K562 (cell line): ENCODE data around the gene LDAF1. TPM values are rescaled to one million over a fixed set of nuclear protein-coding genes. Genes with fewer than 3 reads are reported as not detected.

Experiments
- ARID3B ChIP-seq: fragments of 250-450 bp; sonication (Bioruptor Pico); IDR thresholded peaks from 2 replicates; pipeline ENCODE4 v1.4.0; 2020; ENCODE audit warnings: borderline replicate concordance
- BACH1 ChIP-seq: fragments of 200-800 bp; sonication (Bioruptor generic); IDR thresholded peaks from 2 replicates; pipeline ENCODE4 v1.6.1; 2016; ENCODE audit warnings: missing genetic modification characterization, missing compliant biosample characterization
- CAMTA2 ChIP-seq: fragments of 250-450 bp; sonication (Bioruptor Pico); conservative IDR thresholded peaks from 2 replicates; pipeline ENCODE4 v1.5.1; 2022
- CSDE1 ChIP-seq, 2 experiments: fragments of 450-650 bp; IDR thresholded peaks; 2 replicates each; pipeline ENCODE4 v1.6.1; 2016; ENCODE audit warnings: mild to moderate bottlenecking in 1 of 2
- CTCF ChIP-seq, 3 experiments: IDR thresholded peaks in 2 of 3; conservative IDR thresholded peaks in 1 of 3; 2 replicates each; pipeline ENCODE4 v1.5.1; 2011 to 2012; ENCODE audit warnings: low read length in 3 of 3, mild to moderate bottlenecking in 3 of 3, control low read depth in 2 of 3, improper control_type of control experiment in 1 of 3, inconsistent platforms in 1 of 3, low read depth in 1 of 3, mixed read lengths in 1 of 3, moderate library complexity in 1 of 3; ENCODE audit not compliant: insufficient read depth in 2 of 3
- ERF ChIP-seq: fragments of 450-650 bp; formaldehyde crosslinking; IDR thresholded peaks from 2 replicates; pipeline ENCODE4 v1.4.0; 2020; ENCODE audit warnings: mild to moderate bottlenecking, mixed read lengths
- GABPB1 ChIP-seq: sonication (generic); formaldehyde crosslinking; IDR thresholded peaks from 2 replicates; pipeline ENCODE4 v1.8.0; 2022; ENCODE audit warnings: mild to moderate bottlenecking, missing genetic modification reagents
- MIER1 ChIP-seq: fragments of 450-650 bp; IDR thresholded peaks from 2 replicates; pipeline ENCODE4 v1.6.1; 2016; ENCODE audit warnings: antibody characterized with exemption, mild to moderate bottlenecking, low read depth
- MXI1 ChIP-seq: IDR thresholded peaks from 2 replicates; pipeline ENCODE4 v1.6.1; 2011; ENCODE audit warnings: low read depth, mild to moderate bottlenecking, improper control_type of control experiment, low read length
- NFRKB ChIP-seq: fragments of 450-650 bp; IDR thresholded peaks from 2 replicates; pipeline ENCODE4 v1.6.1; 2016; ENCODE audit warnings: low read depth
- THAP12 ChIP-seq: fragments of 250-450 bp; sonication (Bioruptor Pico); IDR thresholded peaks from 2 replicates; pipeline ENCODE4 v1.9.0; 2021; ENCODE audit warnings: mild to moderate bottlenecking, inconsistent platforms
- ZNF121 ChIP-seq: sonication (generic); formaldehyde crosslinking; conservative IDR thresholded peaks from 2 replicates; pipeline ENCODE4 v1.8.0; 2022; ENCODE audit warnings: missing genetic modification reagents
- polyA plus RNA-seq, 8 experiments: library from polyadenylated mRNA; depleted of rRNA in 4 of 8; stranded (reverse) in 5 of 8; unstranded in 3 of 8; fragments of >200 nt; fragmentation: Nextera tagmentation in 2 of 8; fragmentation: Illumina TruSeq in 1 of 8; extraction: Ambion mirVana in 2 of 8; extraction: Trizol in 1 of 8; gene quantifications; 2 replicates each; pipeline versions ENCODE4 v1.2.1 to v1.2.3, GENCODE V29; 2011 to 2014; ENCODE audit warnings: inconsistent platforms in 1 of 8, missing spikeins in 1 of 8
- total RNA-seq, 7 experiments: library from RNA; depleted of rRNA in 6 of 7; stranded (reverse); fragments of >200 nt in 6 of 7; fragmentation: Illumina TruSeq in 2 of 7; extraction: Trizol in 2 of 7; gene quantifications; 2 replicates each; pipeline versions ENCODE4 v1.2.1 to v1.2.3, GENCODE V29; 2011 to 2021; ENCODE audit warnings: low replicate concordance in 1 of 7
- TF ChIP-seq, protein P1 (sequence below): fragments of 250-450 bp; sonication (Bioruptor Pico); IDR thresholded peaks from 2 replicates; pipeline ENCODE4 v1.4.0; 2020; ENCODE audit warnings: mild to moderate bottlenecking, moderate library complexity
- TF ChIP-seq, protein P2 (sequence below): conservative IDR thresholded peaks from 2 replicates; pipeline ENCODE4 v1.6.1; 2011; ENCODE audit warnings: low read depth, mild to moderate bottlenecking, low read length; ENCODE audit not compliant: control insufficient read depth
- TF ChIP-seq, protein P3 (sequence below): sonication (generic); formaldehyde crosslinking; IDR thresholded peaks from 2 replicates; pipeline ENCODE4 v1.8.0; 2022; ENCODE audit warnings: mild to moderate bottlenecking, low read depth, missing genetic modification reagents

Gene LDAF1
- total and polyA plus RNA-seq, 9 of the 15 experiments (the other 6 are each of a cell fraction or from before 2014, with no cell fraction given) = 7.0 to 20.1 (median 12.5) TPM

GRCh38 chr16:21156767-21157467 lies 1.6 kb upstream of the LDAF1 start (continued):
- TF ChIP-seq, protein P1, sequence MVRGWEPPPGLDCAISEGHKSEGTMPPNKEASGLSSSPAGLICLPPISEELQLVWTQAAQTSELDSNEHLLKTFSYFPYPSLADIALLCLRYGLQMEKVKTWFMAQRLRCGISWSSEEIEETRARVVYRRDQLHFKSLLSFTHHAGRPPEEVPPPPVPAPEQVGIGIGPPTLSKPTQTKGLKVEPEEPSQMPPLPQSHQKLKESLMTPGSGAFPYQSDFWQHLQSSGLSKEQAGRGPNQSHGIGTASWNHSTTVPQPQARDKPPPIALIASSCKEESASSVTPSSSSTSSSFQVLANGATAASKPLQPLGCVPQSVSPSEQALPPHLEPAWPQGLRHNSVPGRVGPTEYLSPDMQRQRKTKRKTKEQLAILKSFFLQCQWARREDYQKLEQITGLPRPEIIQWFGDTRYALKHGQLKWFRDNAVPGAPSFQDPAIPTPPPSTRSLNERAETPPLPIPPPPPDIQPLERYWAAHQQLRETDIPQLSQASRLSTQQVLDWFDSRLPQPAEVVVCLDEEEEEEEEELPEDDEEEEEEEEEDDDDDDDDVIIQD (CRISPR knock-in tag) = no peak
- TF ChIP-seq, protein P2, sequence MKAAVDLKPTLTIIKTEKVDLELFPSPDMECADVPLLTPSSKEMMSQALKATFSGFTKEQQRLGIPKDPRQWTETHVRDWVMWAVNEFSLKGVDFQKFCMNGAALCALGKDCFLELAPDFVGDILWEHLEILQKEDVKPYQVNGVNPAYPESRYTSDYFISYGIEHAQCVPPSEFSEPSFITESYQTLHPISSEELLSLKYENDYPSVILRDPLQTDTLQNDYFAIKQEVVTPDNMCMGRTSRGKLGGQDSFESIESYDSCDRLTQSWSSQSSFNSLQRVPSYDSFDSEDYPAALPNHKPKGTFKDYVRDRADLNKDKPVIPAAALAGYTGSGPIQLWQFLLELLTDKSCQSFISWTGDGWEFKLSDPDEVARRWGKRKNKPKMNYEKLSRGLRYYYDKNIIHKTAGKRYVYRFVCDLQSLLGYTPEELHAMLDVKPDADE = no peak
- TF ChIP-seq, protein P3, sequence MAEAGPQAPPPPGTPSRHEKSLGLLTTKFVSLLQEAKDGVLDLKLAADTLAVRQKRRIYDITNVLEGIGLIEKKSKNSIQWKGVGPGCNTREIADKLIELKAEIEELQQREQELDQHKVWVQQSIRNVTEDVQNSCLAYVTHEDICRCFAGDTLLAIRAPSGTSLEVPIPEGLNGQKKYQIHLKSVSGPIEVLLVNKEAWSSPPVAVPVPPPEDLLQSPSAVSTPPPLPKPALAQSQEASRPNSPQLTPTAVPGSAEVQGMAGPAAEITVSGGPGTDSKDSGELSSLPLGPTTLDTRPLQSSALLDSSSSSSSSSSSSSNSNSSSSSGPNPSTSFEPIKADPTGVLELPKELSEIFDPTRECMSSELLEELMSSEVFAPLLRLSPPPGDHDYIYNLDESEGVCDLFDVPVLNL (CRISPR knock-in tag) = no peak
- TF ChIP-seq ZNF121 = 0 out of 2 replicates have a peak, but pooled peaks have one; percentile 16
- no peak for TF ChIP-seq ARID3B (CRISPR knock-in tag)
- no peak for TF ChIP-seq THAP12
- TF ChIP-seq MXI1 = no peak
- no peak for TF ChIP-seq ERF (CRISPR knock-in tag)
- no peak for TF ChIP-seq MIER1
- no peak for TF ChIP-seq NFRKB
- peak; percentile 71 to 90 (median 78) for TF ChIP-seq CTCF (IDR thresholded peaks at IDR 0.05 in 2 of 3, conservative IDR thresholded peaks at IDR 0.05 in 1 of 3; ENCODE audit: insufficient read depth in 2 of 3, low read depth in 1 of 3, low read length in 3 of 3)
- no peak for TF ChIP-seq CSDE1 (IDR thresholded peaks at IDR 0.05)
- TF ChIP-seq GABPB1 (CRISPR knock-in tag) = no peak
- no peak for TF ChIP-seq CAMTA2 (CRISPR knock-in tag)
- no peak for TF ChIP-seq BACH1 (tag)
